ENCODE measurements around the gene FEZ2.

Gene FEZ2

GRCh38 chr2:36562240-36562639, 35.7 kb downstream of the FEZ2 start:
- H3K4me1 ChIP-seq (ENCODE audit: control insufficient read depth, insufficient read depth, low read length), result peaks cover 41% of the 10 kb centered on the region
- no peak overlapping the region for H3K9ac ChIP-seq (ENCODE audit: low read depth, low read length)
- H3K9me3 ChIP-seq (ENCODE audit: control insufficient read depth, insufficient read depth, low read length), result no peaks in the 10 kb centered on the region
- no peak overlapping the region for H3K4me3 ChIP-seq (ENCODE audit: low read depth, low read length)
- peak overlapping the region; percentile 44 for H3K27ac ChIP-seq (ENCODE audit: low read depth, low read length)
- H3K36me3 ChIP-seq (ENCODE audit: control insufficient read depth, insufficient read depth, low read length), result peaks cover 7% of the 10 kb centered on the region; the same call in 1 of the 2 replicates
- no peaks in the 10 kb centered on the region for H3K27me3 ChIP-seq (ENCODE audit: control insufficient read depth, insufficient read depth, low read length)

- Histone ChIP-seq H3K4me1 (ENCODE audit: control insufficient read depth, insufficient read depth, low read length) (peaks cover 41% of the 10 kb centered on the region), H3K36me3 (ENCODE audit: control insufficient read depth, insufficient read depth, low read length) (no peaks in the 10 kb centered on the region), H3K27me3 (ENCODE audit: control insufficient read depth, insufficient read depth, low read length) (no peaks in the 10 kb centered on the region), H3K27ac (ENCODE audit: low read depth, low read length) (peak overlapping the region; percentile 84), H3K9ac (ENCODE audit: low read depth, low read length) (no peak overlapping the region), H3K4me3 (ENCODE audit: low read depth, low read length) (no peak overlapping the region), H3K9me3 (ENCODE audit: control insufficient read depth, insufficient read depth, low read length) (no peaks in the 10 kb centered on the region)
Observed at GRCh38 chr2:36561237-36561944, 36.6 kb downstream of the FEZ2 start.

GRCh38 chr2:36560726-36561125, 37.2 kb downstream of the FEZ2 start:
- H3K9me3 ChIP-seq (ENCODE audit: control insufficient read depth, insufficient read depth, low read length), result no peaks in the 10 kb centered on the region
- H3K4me3 ChIP-seq (ENCODE audit: low read depth, low read length), result no peak overlapping the region
- peaks cover 41% of the 10 kb centered on the region for H3K4me1 ChIP-seq (ENCODE audit: control insufficient read depth, insufficient read depth, low read length)
- peak overlapping the region; percentile 84 for H3K27ac ChIP-seq (ENCODE audit: low read depth, low read length)
- no peaks in the 10 kb centered on the region for H3K27me3 ChIP-seq (ENCODE audit: control insufficient read depth, insufficient read depth, low read length)
- no peaks in the 10 kb centered on the region; the same call in 1 of the 2 replicates for H3K36me3 ChIP-seq (ENCODE audit: control insufficient read depth, insufficient read depth, low read length)
- no peak overlapping the region for H3K9ac ChIP-seq (ENCODE audit: low read depth, low read length)

DNA sequence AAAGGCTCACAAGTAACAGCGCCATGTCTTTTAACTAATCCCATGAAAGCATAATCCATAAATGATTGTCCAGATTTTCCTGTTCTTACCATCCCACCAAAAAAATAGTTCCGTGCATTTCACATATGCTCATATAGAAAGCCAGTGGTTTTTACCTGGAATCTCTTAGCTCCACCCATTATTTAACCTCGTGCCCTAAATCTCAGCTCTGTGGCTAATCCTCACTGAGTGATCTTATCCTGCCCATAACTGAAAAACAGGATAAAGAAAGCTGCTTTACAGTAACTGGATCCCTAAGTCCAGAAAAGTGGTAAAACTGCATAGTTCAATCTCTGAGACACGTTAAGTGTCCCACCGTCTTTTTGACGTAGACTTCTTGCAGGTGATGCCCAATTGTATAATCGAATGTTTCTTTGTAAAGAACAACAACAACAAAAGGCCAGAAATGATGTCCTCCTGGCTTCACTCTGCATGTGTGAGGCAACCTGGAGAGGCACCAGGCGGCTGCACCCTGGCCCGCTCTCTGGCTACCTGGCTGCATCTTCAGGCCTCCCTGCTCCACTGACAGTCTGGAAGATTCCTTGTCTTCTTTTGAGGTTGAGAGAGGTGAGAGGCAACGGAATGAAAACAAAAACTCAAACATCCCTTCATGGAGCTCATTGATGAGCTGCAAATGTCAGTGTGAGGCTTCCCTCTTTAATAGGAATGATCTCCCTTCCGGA, 38.6 kb downstream of the FEZ2 start:
- Histone ChIP-seq H3K9me3 (ENCODE audit: control insufficient read depth, insufficient read depth, low read length) (no peaks in the 10 kb centered on the region), H3K27ac (ENCODE audit: low read depth, low read length) (peak overlapping the region; percentile 31), H3K9ac (ENCODE audit: low read depth, low read length) (no peak overlapping the region), H3K4me1 (ENCODE audit: control insufficient read depth, insufficient read depth, low read length) (peaks cover 41% of the 10 kb centered on the region), H3K36me3 (ENCODE audit: control insufficient read depth, insufficient read depth, low read length) (peaks cover 12% of the 10 kb centered on the region), H3K4me3 (ENCODE audit: low read depth, low read length) (no peak overlapping the region), H3K27me3 (ENCODE audit: control insufficient read depth, insufficient read depth, low read length) (no peaks in the 10 kb centered on the region)

GRCh38 chr2:36556842-36557241, 41.1 kb downstream of the FEZ2 start:
- Histone ChIP-seq H3K27me3 (ENCODE audit: control insufficient read depth, insufficient read depth, low read length) (no peaks in the 10 kb centered on the region), H3K27ac (ENCODE audit: low read depth, low read length) (no peak overlapping the region), H3K4me3 (ENCODE audit: low read depth, low read length) (no peak overlapping the region), H3K4me1 (ENCODE audit: control insufficient read depth, insufficient read depth, low read length) (peaks cover 26% of the 10 kb centered on the region), H3K9me3 (ENCODE audit: control insufficient read depth, insufficient read depth, low read length) (no peaks in the 10 kb centered on the region), H3K36me3 (ENCODE audit: control insufficient read depth, insufficient read depth, low read length) (peaks cover 34% of the 10 kb centered on the region), H3K9ac (ENCODE audit: low read depth, low read length) (no peak overlapping the region)

DNA sequence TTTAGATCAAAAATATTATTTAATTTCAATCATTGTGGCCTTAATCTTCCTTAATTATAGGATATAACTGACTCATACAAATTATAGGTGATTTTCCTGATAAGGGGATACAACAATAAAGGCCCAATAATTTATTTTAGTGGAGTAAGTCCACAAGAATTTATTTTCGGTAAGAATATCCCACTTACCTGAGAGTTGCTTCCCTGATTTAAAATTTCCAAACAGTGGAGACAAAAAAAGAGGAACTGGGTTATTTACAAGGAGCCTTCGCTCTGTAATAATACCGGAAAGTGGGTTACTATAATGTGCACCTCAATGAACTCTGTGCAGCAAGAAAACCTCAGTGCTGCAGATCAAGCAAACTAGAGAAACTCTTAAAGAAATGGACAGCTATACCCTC, 42.2 kb downstream of the FEZ2 start:
- Histone ChIP-seq H3K4me1 (ENCODE audit: control insufficient read depth, insufficient read depth, low read length) (peaks cover 17% of the 10 kb centered on the region), H3K9ac (ENCODE audit: low read depth, low read length) (no peak overlapping the region), H3K27ac (ENCODE audit: low read depth, low read length) (no peak overlapping the region), H3K27me3 (ENCODE audit: control insufficient read depth, insufficient read depth, low read length) (no peaks in the 10 kb centered on the region), H3K36me3 (ENCODE audit: control insufficient read depth, insufficient read depth, low read length) (peaks cover 45% of the 10 kb centered on the region), H3K9me3 (ENCODE audit: control insufficient read depth, insufficient read depth, low read length) (no peaks in the 10 kb centered on the region), H3K4me3 (ENCODE audit: low read depth, low read length) (no peak overlapping the region)

GRCh38 chr2:36554531-36554930, 43.4 kb downstream of the FEZ2 start:
- Histone ChIP-seq H3K36me3 (ENCODE audit: control insufficient read depth, insufficient read depth, low read length) (peaks cover 57% of the 10 kb centered on the region), H3K27me3 (ENCODE audit: control insufficient read depth, insufficient read depth, low read length) (no peaks in the 10 kb centered on the region), H3K9ac (ENCODE audit: low read depth, low read length) (no peak overlapping the region), H3K4me3 (ENCODE audit: low read depth, low read length) (no peak overlapping the region), H3K9me3 (ENCODE audit: control insufficient read depth, insufficient read depth, low read length) (no peaks in the 10 kb centered on the region), H3K27ac (ENCODE audit: low read depth, low read length) (no peak overlapping the region), H3K4me1 (ENCODE audit: control insufficient read depth, insufficient read depth, low read length) (peaks cover 6% of the 10 kb centered on the region)

DNA sequence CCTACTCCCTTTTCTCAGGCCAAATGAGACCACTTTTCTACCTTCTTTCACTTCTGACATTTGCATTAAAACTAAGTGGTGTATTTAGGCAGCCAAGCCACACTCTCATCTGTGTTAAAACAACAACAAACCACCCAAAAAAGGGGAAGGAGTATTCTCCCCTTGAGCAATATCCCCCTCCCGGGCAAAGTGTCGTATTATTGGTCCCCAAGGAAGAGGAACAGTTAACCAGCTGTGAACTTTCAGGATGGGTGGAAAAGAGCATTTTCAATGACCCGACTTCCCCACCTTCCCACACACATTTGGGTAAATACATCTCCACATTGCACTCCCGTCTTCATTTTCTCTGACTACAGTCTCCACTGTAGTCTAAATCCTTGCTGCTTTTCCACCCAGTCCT, 44.3 kb downstream of the FEZ2 start:
- Histone ChIP-seq H3K4me3 (ENCODE audit: low read depth, low read length) (no peak overlapping the region), H3K36me3 (ENCODE audit: control insufficient read depth, insufficient read depth, low read length) (peaks cover 66% of the 10 kb centered on the region), H3K27ac (ENCODE audit: low read depth, low read length) (no peak overlapping the region), H3K27me3 (ENCODE audit: control insufficient read depth, insufficient read depth, low read length) (no peaks in the 10 kb centered on the region), H3K9ac (ENCODE audit: low read depth, low read length) (no peak overlapping the region), H3K4me1 (ENCODE audit: control insufficient read depth, insufficient read depth, low read length) (no peaks in the 10 kb centered on the region), H3K9me3 (ENCODE audit: control insufficient read depth, insufficient read depth, low read length) (no peaks in the 10 kb centered on the region)

GRCh38 chr2:36550006-36550405, 48.0 kb downstream of the FEZ2 start:
- Histone ChIP-seq H3K27ac (ENCODE audit: low read depth, low read length) (no peak overlapping the region), H3K9me3 (ENCODE audit: control insufficient read depth, insufficient read depth, low read length) (no peaks in the 10 kb centered on the region), H3K27me3 (ENCODE audit: control insufficient read depth, insufficient read depth, low read length) (no peaks in the 10 kb centered on the region), H3K9ac (ENCODE audit: low read depth, low read length) (no peak overlapping the region), H3K4me3 (ENCODE audit: low read depth, low read length) (no peak overlapping the region), H3K4me1 (ENCODE audit: control insufficient read depth, insufficient read depth, low read length) (no peaks in the 10 kb centered on the region), H3K36me3 (ENCODE audit: control insufficient read depth, insufficient read depth, low read length) (peaks cover 96% of the 10 kb centered on the region)

GRCh38 chr2:36549165-36549574, 48.8 kb downstream of the FEZ2 start:
- no peak overlapping the region for H3K4me3 ChIP-seq (ENCODE audit: low read depth, low read length)
- H3K4me1 ChIP-seq (ENCODE audit: control insufficient read depth, insufficient read depth, low read length), result no peaks in the 10 kb centered on the region
- H3K9me3 ChIP-seq (ENCODE audit: control insufficient read depth, insufficient read depth, low read length), result no peaks in the 10 kb centered on the region
- H3K9ac ChIP-seq (ENCODE audit: low read depth, low read length), result no peak overlapping the region
- no peaks in the 10 kb centered on the region for H3K27me3 ChIP-seq (ENCODE audit: control insufficient read depth, insufficient read depth, low read length)
- H3K27ac ChIP-seq (ENCODE audit: low read depth, low read length), result no peak overlapping the region
- peaks cover 96% of the 10 kb centered on the region for H3K36me3 ChIP-seq (ENCODE audit: control insufficient read depth, insufficient read depth, low read length)

DNA sequence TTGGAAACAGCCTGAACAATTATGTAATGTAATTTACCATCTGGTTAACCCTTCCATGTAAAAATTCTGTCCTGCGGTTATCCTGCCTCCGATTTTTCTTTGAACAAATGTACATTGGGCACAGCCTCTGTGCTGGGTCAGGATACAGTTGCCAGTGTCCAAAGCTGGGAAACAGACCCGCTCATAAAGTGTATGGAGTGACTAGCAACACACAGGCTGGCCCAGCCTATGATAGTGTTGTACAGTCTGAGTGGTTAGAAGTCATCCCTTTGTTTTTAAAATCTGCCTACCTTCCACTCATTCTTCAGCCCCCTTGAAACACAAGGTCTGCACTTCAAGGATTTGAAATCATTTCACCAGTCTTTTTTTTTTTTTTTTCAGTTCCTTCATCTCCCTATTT, 50.1 kb downstream of the FEZ2 start:
- Histone ChIP-seq H3K36me3 (ENCODE audit: control insufficient read depth, insufficient read depth, low read length) (peaks cover 97% of the 10 kb centered on the region), H3K4me1 (ENCODE audit: control insufficient read depth, insufficient read depth, low read length) (no peaks in the 10 kb centered on the region), H3K9me3 (ENCODE audit: control insufficient read depth, insufficient read depth, low read length) (no peaks in the 10 kb centered on the region), H3K4me3 (ENCODE audit: low read depth, low read length) (no peak overlapping the region), H3K27ac (ENCODE audit: low read depth, low read length) (no peak overlapping the region), H3K9ac (ENCODE audit: low read depth, low read length) (no peak overlapping the region), H3K27me3 (ENCODE audit: control insufficient read depth, insufficient read depth, low read length) (no peaks in the 10 kb centered on the region)
